ENCODE measurements around the gene CHIC2.

GRCh38 chr4:54015423-54016030 lies 48.9 kb downstream of the CHIC2 start:
- no peak for TF ChIP-seq CTCF (conservative IDR thresholded peaks at IDR 0.05)
- no peak for TF ChIP-seq ZFX (IDR thresholded peaks at IDR 0.05)

All from C4-2B (cell line).